C4-2B (cell line): ENCODE measurements around the gene FAM89B.

Source experiments
- ZFX ChIP-seq: fragments of 450-650 bp; IDR thresholded peaks from 2 replicates; pipeline ENCODE4 v1.6.1; 2017
- TF ChIP-seq, protein P1 (sequence below): fragments of 450-650 bp; conservative IDR thresholded peaks from 2 replicates; pipeline ENCODE4 v1.5.1; 2017; ENCODE audit warnings: mild to moderate bottlenecking

DNA sequence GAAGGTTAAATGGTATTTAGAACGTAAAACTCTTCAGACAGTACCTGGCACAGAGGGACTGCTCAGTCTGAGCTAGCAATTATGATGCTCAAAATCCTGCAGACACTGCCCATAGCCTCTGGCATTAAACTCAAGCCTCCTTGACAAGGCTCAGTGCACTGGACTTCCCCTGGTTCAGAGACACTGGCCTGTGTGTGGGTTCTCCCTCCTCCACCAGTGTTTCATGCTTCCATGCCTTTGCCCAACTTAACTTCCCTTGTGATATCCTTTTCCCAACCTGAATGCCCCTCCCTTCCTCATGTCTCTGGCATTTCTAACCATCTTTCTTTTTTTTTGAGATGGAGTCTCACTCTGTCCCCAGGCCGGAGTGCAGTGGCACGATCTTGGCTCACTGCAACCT, 23.2 kb upstream of the FAM89B start:
- TF ChIP-seq, protein P1, sequence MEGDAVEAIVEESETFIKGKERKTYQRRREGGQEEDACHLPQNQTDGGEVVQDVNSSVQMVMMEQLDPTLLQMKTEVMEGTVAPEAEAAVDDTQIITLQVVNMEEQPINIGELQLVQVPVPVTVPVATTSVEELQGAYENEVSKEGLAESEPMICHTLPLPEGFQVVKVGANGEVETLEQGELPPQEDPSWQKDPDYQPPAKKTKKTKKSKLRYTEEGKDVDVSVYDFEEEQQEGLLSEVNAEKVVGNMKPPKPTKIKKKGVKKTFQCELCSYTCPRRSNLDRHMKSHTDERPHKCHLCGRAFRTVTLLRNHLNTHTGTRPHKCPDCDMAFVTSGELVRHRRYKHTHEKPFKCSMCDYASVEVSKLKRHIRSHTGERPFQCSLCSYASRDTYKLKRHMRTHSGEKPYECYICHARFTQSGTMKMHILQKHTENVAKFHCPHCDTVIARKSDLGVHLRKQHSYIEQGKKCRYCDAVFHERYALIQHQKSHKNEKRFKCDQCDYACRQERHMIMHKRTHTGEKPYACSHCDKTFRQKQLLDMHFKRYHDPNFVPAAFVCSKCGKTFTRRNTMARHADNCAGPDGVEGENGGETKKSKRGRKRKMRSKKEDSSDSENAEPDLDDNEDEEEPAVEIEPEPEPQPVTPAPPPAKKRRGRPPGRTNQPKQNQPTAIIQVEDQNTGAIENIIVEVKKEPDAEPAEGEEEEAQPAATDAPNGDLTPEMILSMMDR = no peak
- no peak for TF ChIP-seq ZFX
